GM18868 (cell line): Measurements from ENCODE around the gene PDE5A.

Experiments
- ATAC-seq: cut with Tn5 transposase; IDR thresholded peaks from one replicate; pipeline ENCODE4 v1.9.1; 2021; ENCODE audit warnings: mild to moderate bottlenecking, moderate library complexity; ENCODE audit not compliant: unreplicated experiment

PDE5A gene

GRCh38 chr4:119525005-119525749 lies 103.4 kb downstream of the PDE5A start:
- no peak for ATAC-seq

GRCh38 chr4:119523399-119523798 lies 105.2 kb downstream of the PDE5A start:
- ATAC-seq = no peak

GRCh38 chr4:119521268-119521667 lies 107.3 kb downstream of the PDE5A start:
- ATAC-seq = no peak

GRCh38 chr4:119518915-119519410 lies 109.6 kb downstream of the PDE5A start:
- ATAC-seq = no peak

GRCh38 chr4:119518230-119518892 lies 110.2 kb downstream of the PDE5A start:
- ATAC-seq = no peak

GRCh38 chr4:119517361-119518229 lies 111.0 kb downstream of the PDE5A start:
- no peak for ATAC-seq

- ATAC-seq = no peak
These were observed 116.2 kb downstream of the PDE5A start for GRCh38 chr4:119512398-119512797.

GRCh38 chr4:119510395-119511149 lies 118.0 kb downstream of the PDE5A start:
- no peak for ATAC-seq

- ATAC-seq = no peak
These were observed 120.3 kb downstream of the PDE5A start for GRCh38 chr4:119508281-119508680.

- no peak for ATAC-seq
These were observed 121.8 kb downstream of the PDE5A start for GRCh38 chr4:119506806-119507205.

- ATAC-seq = no peak
These were observed 124.0 kb downstream of the PDE5A start for GRCh38 chr4:119504616-119505015.

GRCh38 chr4:119501740-119502139 lies 126.9 kb downstream of the PDE5A start:
- no peak for ATAC-seq

GRCh38 chr4:119498527-119498926 lies 130.1 kb downstream of the PDE5A start:
- no peak for ATAC-seq

GRCh38 chr4:119493886-119494285 lies 134.7 kb downstream of the PDE5A start:
- no peak for ATAC-seq

- no peak for ATAC-seq
These were observed 135.2 kb downstream of the PDE5A start for GRCh38 chr4:119493419-119493818.

GRCh38 chr4:119490335-119490734 lies 138.3 kb downstream of the PDE5A start:
- peak; percentile 68 for ATAC-seq

- peak; percentile 45 for ATAC-seq
These were observed 139.3 kb downstream of the PDE5A start for GRCh38 chr4:119489305-119489704.

GRCh38 chr4:119480331-119480730 lies 148.3 kb downstream of the PDE5A start:
- ATAC-seq = no peak

GRCh38 chr4:119479835-119480234 lies 148.8 kb downstream of the PDE5A start:
- no peak for ATAC-seq

GRCh38 chr4:119479180-119479808 lies 149.3 kb downstream of the PDE5A start:
- ATAC-seq = no peak
